Activated CD4-positive, CD25-positive, alpha-beta regulatory T cell treated with anti-CD3 and anti-CD28 coated beads, Interleukin-2, amount 50 U/mL, for 24 hours (primary cell): ENCODE data around the gene KRT82.
A peak's percentile ranks its signal among the peaks of the same experiment; 100 is the strongest.
"Not testable (repeated sequence)": the region's sequence is repeated elsewhere in the genome, so short reads cannot be mapped to it uniquely, and the experiment has no call there.

ENCODE experiments used
- ATAC-seq, 2 donors: fragments of 150-1000 bp; cut with Tn5 transposase; one replicate each; pipeline ENCODE4 v1.10.0; 2021; ENCODE audit warnings: mild to moderate bottlenecking in 1 of 2, moderate library complexity in 1 of 2

KRT82 gene

DNA sequence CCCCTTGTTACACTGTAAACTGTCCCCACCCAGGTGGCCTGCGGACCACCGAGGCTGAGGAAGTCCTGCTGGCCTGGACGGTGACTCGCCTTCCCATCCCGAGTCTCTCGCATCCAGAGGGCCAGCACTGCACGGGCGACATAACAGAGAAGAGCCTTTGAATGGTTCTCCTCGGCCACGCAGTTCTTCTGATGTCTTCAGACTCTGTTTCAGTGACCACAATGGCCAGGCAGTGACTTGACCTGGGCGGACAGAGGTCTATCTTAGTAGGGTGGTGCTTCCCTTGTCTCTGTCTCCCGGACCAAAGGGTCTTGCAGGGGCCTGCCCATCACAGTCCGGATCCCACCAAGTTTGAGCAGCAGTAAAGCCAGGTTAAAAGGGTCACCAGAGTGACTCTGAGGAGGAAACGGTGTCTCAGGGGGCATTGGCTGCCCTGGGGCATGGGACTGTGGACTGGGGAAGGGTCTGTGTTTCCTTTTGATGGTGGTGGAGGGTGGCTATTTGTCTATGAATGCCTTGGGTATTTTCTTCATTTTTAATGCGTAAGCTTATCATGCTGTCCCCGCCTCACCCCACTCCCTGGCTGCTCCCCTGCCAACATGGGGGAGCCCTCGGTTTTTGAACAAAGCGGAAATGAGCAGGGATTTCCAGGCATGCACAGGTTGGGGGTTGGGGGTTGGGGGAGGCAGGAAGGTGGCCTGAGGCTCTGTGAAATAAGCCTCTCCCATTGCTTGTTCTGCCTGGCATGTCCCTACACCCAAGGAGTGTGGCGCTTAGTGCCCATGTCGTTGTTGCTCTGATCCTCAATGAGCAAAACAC lies 49.2 kb downstream of the KRT82 start:
- ATAC-seq: no peak

DNA sequence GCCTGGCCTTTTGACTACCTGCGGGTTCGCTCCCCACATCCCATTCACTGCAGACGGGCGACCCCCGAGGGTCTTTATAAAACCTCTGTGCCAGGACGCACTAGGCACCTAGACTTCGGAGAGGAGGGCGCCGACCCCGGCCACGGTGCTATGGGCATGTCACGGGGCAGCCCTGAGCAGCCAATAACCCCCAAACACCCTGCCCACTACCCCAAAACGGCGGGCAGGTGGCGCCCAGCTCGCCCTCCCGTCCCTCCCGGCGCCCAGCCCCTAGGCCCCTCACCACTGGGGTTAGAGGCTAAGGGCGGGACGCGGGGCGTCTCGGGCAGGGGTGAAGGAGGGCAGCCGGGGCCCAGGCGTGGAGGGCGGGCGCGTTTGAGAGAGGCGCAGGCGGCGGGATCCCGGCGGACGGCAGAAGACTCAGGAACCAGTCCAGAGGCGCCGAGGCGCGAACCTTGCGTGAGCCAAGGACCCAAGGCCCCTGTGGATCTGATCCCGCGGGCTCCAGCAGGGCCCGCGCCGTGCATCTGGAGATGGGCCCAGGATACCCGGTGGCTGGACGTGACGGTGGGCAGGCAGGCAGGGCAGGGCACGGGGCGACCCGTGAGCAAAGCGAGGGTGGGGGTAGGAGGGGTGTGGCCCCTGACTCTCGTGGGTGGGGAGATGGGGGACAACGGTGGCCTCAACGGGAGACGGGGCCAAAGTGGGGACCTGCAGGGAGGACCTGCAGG lies 49.9 kb downstream of the KRT82 start:
- no peak for ATAC-seq

DNA sequence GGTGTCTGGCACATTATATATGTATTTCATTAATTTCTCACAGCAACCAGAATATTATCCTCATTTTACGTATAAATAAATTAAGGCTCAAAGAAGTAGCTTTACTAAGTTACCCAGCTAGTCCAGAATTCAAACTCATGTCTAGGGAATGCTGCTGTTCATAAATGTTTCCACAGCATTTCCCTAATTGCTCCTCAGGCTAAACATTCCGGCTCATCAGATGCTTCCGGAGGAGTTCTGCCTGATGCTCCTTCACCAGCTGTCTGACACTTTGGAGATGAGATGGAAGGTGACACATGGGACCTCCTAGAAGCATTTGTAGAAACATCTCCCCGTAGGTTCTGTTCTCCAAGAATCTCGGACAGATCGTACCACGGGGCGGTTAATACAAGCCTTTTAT lies 51.0 kb downstream of the KRT82 start:
- ATAC-seq: no peak

DNA sequence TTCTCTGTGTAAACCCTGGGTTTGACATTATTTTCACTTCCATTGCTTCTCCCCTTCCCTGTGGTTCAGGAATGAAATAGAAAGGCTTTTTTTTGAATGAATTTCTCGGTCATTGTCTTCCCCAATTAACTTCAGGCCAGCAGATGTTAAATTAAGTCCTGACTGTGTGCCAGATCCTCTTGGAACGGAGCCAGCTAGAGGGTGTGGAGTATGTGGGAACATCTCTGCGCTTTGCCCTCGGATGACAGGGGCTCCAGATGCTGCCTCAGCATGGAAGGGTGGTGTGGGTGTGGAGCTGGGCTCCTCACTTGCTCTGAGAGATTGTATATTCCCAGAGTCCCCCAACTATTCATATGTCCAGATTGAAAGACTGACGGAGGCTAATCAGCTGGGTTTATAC lies 51.9 kb downstream of the KRT82 start:
- ATAC-seq: no peak

- ATAC-seq: no peak
Observed at GRCh38 chr12:52353766-52354165, 52.4 kb downstream of the KRT82 start.

GRCh38 chr12:52352951-52353350 lies 53.2 kb downstream of the KRT82 start:
- ATAC-seq: no peak

DNA sequence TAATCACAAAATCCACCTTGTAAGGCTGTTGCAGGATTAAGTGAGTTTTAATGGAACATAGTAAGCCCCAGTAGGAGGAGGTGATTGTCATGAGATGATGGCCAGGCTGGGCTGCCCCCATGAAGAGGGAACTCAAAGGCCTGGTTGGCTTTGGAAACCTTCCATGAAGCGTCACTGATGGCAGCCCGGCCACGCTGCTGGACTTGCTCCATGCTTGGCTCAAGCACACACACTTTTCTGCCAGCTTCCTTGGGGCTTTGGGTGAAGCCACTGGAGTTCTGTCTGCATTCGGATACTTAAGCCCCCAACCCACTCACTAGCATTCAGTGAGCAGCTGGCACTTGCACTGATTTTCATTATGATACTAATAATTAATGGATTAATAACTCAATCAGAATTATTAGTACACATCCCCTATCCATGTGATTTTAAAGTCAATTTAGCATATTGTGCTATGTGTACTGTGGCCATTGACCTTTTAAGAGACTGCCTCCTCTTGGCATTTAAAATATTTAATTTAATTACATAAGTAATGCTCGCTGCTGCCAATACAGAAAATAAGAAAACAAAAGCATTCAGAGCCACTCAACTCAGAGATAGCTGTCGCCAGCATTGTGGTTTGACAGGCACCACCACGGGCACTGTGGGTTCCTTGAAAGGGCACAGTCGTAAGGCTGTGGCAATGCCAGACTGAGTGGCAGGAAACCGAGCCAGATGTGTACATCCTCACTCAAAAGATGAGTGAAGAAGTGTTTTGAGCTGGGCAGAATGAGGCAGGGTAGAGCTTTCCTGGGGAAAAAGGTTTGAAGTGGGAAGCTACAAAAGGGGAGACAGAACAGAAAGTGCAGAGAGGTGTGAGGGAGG lies 54.7 kb downstream of the KRT82 start:
- peak; percentile 44 to 74 for ATAC-seq

- ATAC-seq: no peak
Observed at GRCh38 chr12:52350786-52351185, 55.3 kb downstream of the KRT82 start.

DNA sequence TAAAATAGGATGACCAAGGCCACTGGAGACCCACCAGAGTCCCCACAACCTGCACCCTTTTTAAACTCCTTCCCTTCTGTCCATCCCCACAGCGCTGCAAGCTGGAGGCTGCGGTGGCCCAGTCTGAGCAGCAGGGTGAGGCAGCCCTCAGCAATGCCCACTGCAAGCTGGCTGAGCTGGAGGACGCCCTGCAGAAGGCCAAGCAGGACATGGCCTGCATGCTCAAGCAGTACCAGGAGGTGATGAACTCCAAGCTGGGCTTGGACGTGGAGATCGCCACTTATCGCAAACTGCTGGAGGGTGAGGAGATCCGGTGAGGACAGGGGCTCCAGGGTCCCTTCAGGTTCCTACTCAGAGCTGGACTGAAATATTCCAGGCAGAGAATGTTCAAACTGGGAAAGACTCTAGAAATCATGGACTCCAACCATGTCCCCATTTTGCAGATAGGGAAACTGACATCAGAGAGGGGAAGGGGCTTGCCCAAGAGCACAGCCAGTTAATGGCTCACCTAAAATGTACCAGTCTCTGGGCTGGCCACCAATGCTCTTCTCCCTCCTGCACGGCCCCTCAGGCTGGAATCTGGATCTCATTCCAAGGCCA lies 56.0 kb downstream of the KRT82 start:
- no peak for ATAC-seq

DNA sequence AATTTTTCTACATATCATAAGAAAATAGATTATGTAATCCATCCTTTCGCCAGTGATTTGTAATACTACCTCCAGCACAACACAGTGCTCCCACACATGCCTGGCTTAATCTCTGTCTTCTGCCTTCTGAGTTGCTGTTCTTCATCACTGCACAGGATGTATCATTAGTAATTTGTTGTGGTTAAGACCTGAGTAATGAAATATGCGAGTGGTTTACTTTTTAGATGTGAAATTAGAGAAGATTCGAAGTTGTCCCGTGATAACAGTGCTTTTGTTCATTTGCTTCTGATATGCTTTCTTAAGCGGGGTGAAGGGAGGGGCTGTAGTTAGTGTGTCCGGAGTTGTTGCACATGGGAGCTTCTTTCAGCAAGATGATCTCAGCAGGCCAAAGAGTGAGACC lies 56.9 kb downstream of the KRT82 start:
- ATAC-seq: peak; percentile 40 to 57

GRCh38 chr12:52347551-52348510 lies 58.3 kb downstream of the KRT82 start:
- ATAC-seq: no peak

DNA sequence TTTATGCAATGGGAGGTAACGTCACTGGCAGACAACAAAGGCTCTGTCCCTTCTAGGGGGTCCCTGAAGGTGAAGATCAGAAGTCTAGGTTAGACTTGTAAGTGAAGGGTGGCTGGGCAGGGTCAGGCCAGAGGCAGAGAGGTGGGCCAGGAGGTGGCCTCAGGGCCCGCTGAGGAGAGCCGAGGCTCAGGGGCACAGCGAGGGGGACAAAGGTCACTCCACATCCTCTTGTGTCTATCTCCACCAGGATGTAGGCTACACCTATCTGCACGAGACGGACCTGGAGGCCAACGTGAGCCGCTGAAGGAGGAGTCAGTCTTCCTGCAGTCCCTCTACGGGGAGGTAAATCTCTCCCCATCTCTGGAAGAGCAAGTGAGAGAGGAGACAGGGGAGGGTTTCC lies 59.1 kb downstream of the KRT82 start:
- no peak for ATAC-seq

GRCh38 chr12:52346593-52346992 lies 59.5 kb downstream of the KRT82 start:
- ATAC-seq: no peak

GRCh38 chr12:52345041-52345440 lies 61.1 kb downstream of the KRT82 start:
- ATAC-seq: not testable (repeated sequence)

DNA sequence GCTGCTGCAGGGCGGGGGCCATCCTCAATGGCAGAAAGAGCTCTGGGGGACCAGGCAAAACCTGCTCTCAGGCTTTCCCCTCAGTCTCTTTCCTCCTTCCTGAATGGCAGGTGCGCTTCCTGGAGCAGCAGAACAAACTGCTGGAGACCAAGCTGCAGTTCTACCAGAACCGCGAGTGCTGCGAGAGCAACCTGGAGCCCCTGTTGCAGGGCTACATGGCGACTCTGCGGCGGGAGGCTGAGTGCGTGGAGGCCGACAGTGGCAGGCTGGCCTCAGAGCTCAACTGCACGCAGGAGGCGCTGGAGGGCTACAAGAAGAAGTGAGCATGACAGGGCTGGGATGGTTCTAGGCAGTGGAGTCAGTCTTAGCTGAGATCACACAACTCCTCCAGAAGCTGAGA lies 62.0 kb downstream of the KRT82 start:
- ATAC-seq: no peak
